Islet precursor cell (in vitro differentiated cells): ENCODE data around the gene ARPIN.
"Not testable (repeated sequence)": the region's sequence is repeated elsewhere in the genome, so short reads cannot be mapped to it uniquely, and the experiment has no call there.

Source experiments
- DNase-seq: peaks from one replicate; pipeline ENCODE4 v3.0.0-alpha.2; 2018

The ARPIN gene

GRCh38 chr15:89912674-89913396, at the start of gene ARPIN:
Gene ARPIN, minus strand, starts transcription at chr15:89912952. Its CDS starts 117 bp downstream, at chr15:89912835.
- DNase-seq = peak; percentile 80

GRCh38 chr15:89958107-89958805, 45.5 kb upstream of the ARPIN start:
- peak; percentile 64 for DNase-seq

GRCh38 chr15:89955449-89955998, 42.8 kb upstream of the ARPIN start:
- not testable (repeated sequence) for DNase-seq

GRCh38 chr15:89954541-89954940, 41.8 kb upstream of the ARPIN start:
- DNase-seq = no peak

DNA sequence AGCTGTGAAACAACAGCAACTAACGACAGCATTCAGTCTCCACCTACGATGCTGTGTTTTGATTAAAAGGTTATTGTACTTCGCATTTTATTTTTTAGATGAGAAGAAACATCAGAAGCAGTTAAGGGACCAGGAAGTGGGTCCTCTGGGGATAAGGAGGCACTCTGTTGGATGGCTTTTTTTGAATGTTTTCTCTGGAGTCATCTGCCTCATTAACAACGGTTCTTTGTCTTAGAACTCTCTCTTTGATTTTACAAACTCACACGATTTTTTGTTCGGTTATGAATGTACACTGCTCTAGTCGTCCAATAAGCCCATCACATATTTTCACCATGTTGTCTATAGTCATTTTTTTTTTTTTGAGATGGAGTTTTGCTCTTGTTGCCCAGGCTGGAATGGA, 36.0 kb upstream of the ARPIN start:
- DNase-seq = no peak

DNA sequence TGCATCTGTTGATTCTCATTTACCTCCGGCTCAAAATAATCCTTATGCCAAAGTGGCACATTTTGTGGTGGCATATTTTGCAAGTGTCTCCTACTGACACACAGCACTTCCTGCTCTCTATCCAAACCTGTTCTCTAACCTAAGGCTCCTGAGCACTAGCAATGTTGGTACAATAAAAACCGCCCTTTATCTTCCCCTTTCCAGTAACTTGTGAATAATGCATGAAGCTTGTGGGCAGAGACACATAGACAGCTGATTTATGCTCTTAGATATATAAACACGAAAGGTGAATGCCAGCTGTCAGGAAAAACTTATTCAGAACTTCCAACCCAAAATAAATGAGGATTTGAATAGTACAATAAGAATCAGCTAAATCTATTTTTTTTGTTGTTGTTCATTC, 34.6 kb upstream of the ARPIN start:
- no peak for DNase-seq

DNA sequence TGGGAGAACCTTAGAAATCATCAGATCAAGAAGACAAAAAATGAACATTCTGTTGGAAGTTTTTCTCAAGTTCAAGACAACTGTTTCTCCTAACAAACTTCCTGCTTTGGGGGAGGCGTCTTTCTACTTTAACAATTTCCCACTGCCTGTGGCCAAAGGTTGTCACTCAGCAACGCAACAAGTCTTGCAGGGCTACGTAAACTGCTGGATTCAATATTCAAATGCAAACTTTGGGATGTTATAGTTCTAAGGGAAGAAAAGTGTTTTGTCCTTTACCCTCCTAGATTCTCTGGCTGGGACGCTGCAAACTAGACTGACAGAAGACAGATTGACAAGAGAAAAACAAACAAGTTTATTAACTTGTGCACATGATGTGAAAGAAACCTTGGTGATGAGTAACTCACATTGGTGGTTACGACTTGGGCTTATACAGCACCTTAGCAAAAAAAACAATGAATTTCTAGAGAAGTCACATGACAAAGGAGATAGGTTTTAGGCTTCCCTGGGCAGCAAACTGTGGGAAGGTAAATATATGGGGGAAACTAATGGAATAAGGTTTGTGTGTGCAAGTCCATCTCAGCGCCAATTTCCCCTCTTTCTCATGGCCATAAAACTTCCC, 34.0 kb upstream of the ARPIN start:
- DNase-seq = no peak

- DNase-seq = not testable (repeated sequence)
Measured at GRCh38 chr15:89943721-89944120, 31.0 kb upstream of the ARPIN start.

- DNase-seq = no peak
Measured at GRCh38 chr15:89939910-89940309, 27.2 kb upstream of the ARPIN start.

DNA sequence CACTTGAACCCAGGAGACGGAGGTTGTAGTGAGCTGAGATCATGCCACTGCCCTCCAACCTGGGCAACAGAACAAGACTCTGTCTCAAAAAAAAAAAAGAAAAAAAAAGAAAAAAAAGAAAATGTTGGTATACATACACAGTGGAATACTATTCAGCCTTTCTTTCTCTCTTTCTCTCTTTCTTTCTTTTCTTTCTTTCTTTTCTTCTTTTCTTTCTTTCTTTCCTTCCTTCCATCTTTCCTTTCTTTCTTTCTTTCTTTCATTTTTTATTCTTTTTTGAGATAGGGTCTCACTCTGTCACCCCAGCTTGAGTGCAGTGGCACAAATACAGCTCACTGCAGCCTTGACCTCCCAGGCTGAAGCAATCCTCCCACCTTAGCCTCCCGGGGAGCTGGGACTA, 26.6 kb upstream of the ARPIN start:
- not testable (repeated sequence) for DNase-seq

DNA sequence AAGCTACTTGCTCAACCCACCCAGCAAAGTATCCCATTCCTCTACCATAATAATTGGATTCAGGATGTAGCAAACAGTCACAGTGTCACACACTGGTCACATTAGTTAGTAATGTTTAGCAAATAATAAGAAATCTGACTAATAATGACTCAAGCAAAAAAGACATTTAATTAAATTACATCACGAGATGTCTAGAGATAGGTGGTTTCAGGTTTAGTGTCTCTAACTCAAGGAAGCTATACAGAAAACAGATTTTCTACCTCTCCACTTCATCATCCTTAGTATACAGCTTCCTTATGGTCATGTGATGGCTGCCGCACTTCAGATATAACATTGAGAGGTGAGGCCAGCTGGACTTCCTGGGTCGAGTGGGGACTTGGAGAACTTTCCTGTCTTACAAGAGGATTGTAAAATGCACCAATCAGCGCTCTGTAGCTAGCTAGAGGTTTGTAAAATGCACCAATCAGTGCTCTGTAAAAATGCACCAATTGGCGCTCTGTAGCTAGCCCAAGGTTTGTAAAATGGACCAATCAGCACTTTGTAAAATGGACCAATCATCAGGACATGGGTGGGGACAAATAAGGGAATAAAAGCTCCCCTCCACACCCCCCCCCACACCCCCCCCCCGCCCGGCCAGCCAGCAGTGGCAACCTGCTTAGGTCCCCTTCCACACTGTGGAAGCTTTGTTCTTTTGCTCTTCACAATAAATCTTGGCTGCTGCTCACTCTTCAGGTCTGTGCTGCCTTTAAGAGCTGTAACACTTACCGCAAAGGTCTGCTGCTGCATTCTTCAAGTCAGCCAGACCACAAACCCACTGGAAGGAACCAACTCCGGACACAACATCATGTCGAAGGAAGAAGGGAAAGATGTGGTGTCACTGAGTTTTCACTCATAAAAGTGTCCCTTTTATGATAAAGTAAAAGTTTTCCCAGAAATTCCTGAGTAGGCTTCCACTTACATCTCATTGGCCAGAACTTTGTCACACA, 24.9 kb upstream of the ARPIN start:
- no peak for DNase-seq

DNA sequence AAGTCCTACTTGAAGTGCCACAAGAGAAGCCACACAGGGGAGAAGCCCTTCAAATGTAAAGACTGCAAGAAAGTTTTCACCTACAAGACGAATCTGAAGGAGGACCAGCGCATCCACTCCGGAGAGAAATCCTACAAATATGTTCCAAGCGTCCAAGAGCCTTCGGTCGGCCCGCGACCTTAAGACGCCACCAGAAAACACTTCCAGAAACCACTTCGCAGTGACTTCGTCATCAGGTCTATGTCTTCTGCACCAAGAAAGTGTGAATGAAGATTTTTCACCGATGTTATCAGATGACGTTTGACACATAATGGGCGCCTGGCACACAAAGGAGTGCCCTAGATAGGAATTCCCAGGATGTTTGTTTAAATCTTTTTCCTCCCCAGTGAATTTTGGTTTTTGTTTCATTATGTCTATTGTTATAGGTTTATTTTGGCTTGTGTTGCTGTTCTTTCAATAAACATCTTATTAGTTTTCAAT, 24.1 kb upstream of the ARPIN start:
- no peak for DNase-seq

- no peak for DNase-seq
Measured at GRCh38 chr15:89936051-89936785, 23.5 kb upstream of the ARPIN start.

GRCh38 chr15:89932880-89933279, 20.1 kb upstream of the ARPIN start:
- no peak for DNase-seq

DNA sequence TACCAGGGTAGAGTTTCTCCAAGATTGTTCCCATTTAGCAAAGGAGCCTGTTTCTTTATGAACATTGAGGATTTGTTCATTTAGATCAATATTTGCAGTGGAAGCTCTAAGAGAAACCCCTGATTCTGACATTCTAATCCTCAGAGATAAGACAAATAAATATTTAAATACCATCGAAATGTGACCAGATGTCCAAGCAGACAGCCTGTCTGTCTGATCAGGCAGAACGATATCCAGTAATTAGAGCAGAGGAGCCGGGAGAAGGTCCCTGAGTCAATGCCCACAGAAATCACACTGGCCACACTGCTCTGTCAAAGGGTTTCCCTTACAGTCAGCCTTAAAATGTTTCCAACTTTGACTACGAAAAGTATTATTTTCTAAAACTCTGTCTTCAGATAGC, 15.7 kb upstream of the ARPIN start:
- DNase-seq = no peak

DNA sequence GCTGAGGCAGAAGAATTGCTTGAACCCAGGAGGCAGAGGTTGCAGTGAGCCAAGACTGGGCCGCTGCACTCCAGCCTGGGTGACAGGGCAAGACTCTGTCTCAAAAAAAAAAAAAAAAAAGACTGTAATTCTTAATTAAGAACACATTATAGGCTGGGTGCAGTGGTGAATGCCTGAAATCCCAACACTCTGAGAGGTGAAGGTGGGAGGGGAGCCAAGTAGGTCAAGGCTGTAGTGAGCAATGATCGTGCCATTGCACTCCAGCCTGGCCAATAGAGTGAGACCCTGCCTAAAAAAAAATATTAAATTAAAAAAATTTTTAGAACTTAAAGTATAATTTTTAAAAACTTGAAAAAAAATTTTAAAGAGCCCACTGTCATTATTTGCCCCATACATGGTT, 13.4 kb upstream of the ARPIN start:
- no peak for DNase-seq

DNA sequence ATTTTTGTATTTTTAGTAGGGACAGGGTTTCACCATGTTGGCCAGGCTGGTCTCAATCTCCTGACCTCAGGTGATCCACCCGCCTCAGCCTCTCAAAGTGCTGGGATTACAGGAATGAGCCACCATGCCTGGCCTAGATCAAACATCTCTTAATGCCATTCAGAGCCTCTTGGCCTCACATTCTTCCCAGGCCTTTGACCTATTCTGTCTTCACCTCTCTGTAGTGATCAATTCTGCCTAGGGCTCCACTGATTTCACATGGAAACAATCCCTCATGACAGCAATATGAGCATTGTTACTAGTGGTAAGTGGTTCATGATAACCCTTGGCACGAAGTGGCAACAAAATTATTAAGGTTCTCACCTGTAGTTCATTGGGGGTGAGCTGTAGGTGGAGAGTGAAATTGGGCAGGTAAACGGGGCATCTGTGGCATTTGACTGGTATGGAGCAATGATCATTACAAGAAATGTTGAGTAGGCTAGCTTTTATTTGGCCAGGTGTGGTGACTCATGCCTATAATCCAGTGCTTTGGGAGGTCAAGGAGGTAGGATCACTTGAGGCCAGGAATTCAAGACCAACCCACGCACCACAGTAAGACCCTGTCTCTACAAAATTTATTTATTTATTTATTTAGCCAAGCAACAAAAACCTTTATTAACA, 4.8 kb upstream of the ARPIN start:
- DNase-seq = no peak

DNA sequence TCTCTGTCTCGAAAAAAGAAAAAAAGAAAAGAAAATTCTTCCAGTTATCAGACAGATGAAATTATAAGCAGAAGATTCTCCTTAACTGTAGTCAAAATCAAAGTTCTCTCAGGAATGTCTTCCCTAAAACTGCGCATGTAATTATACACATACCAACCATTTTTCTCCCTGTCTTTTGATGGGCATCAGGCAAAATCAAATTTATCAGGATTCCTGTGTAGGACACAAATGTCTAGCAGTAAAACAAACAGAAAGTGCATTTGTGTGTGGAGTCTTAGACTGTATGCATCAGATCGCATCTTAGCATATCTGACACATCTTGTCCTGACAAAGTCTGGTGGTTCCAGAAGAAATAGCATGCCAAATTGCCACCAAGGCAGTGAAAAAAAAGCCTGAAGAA, 3.9 kb upstream of the ARPIN start:
- DNase-seq = no peak

- peak; percentile 75 for DNase-seq
Measured at GRCh38 chr15:89912145-89912673, 543 bp downstream of the ARPIN start.

GRCh38 chr15:89910891-89911626, 1.7 kb downstream of the ARPIN start:
- DNase-seq = no peak
